ENCODE measurements around the gene FBH1.
"Not testable (repeated sequence)": the region's sequence is repeated elsewhere in the genome, so short reads cannot be mapped to it uniquely, and the experiment has no call there.

DNA sequence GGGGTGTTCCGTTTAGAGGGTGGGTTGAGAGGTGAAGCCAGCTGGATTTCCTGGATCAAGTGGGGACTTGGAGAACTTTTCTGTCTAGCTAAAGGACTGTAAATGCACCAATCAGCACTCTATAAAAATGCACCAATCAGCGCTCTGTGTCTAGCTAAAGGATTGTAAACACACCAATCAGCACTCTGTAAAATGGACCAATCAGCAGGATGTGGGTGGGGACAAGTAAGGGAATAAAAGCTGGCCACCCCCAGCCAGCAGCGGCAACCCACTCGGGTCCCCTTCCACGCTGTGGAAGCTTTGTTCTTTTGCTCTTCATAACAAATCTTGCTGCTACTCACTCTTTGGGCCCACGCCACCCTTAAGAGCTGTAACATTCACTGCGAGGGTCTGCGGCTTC lies 21.7 kb upstream of the FBH1 start:
- TF ChIP-seq CTCF (conservative IDR thresholded peaks at IDR 0.05; ENCODE audit: low read depth, low read length); EZH2 (IDR thresholded peaks at IDR 0.05; ENCODE audit: borderline replicate concordance, low read depth, low read length, poor library complexity, severe bottlenecking): not testable (repeated sequence)
